Adrenal gland (tissue), 12 donors: ENCODE data around the gene TBCK. TPM values are rescaled to one million over a fixed set of nuclear protein-coding genes. Genes with fewer than 3 reads are reported as not detected.

Experiments used
- DNase-seq, 7 donors: peaks; one replicate each; pipeline ENCODE4 v3.0.0-alpha.2; 2019 to 2020
- H3K27ac ChIP-seq, 5 donors: fragments of 200-600 bp; sonication (generic) in 4 of 5; 1 replicate in 3 of 5; 2 replicates in 2 of 5; pipeline versions ENCODE4 v1.5.1 to v1.8.0; 2016 to 2020; ENCODE audit warnings: mild to moderate bottlenecking in 1 of 5
- H3K27me3 ChIP-seq: fragments of 200-600 bp; 2 replicates; pipeline ENCODE4 v1.8.0; 2021
- H3K36me3 ChIP-seq, 2 donors: fragments of 200-600 bp; replicated peaks in 1 of 2; 1 replicate in 1 of 2; 2 replicates in 1 of 2; pipeline versions ENCODE4 v1.5.1 to v1.8.0; 2018 to 2022
- H3K4me1 ChIP-seq, 2 donors: fragments of 200-600 bp; replicated peaks in 1 of 2; 1 replicate in 1 of 2; 2 replicates in 1 of 2; pipeline versions ENCODE4 v1.5.1 to v1.8.0; 2018 to 2021
- H3K4me3 ChIP-seq, 4 donors: fragments of 200-600 bp; sonication (generic) in 3 of 4; one replicate each; pipeline ENCODE4 v1.5.1; 2016 to 2018
- H3K9me3 ChIP-seq, 3 donors: fragments of 200-600 bp; sonication (generic) in 1 of 3; replicated peaks in 1 of 3; 1 replicate in 2 of 3; 2 replicates in 1 of 3; pipeline versions ENCODE4 v1.5.1 to v1.8.0; 2016 to 2021
- CTCF ChIP-seq, 6 experiments: fragments of 450-650 bp in 4 of 6; fragments of 200-600 bp in 2 of 6; sonication (generic) in 1 of 6; IDR thresholded peaks; 1 replicate in 5 of 6; 2 replicates in 1 of 6; pipeline versions ENCODE4 v1.5.1 to v1.8.0; 2016 to 2021; ENCODE audit warnings: antibody characterized with exemption in 6 of 6, mild to moderate bottlenecking in 2 of 6, moderate library complexity in 1 of 6
- POLR2A ChIP-seq, 2 donors: fragments of 450-650 bp; IDR thresholded peaks; one replicate each; pipeline ENCODE4 v1.6.1; 2017; ENCODE audit warnings: antibody characterized with exemption in 2 of 2, mild to moderate bottlenecking in 2 of 2, moderate library complexity in 1 of 2
- WGBS, 4 donors: extraction: QIAGEN DNeasy Blood & Tissue Kit in 2 of 4; methylation state at CpG; one replicate each; pipeline versions ENCODE4 v1.1.5 to v1.1.7; 2013 to 2017; 5-methylcytosine and 5-hydroxymethylcytosine counted together
- intact Hi-C, 2 donors: fragments of 100-400 bp; cut with DNase I; formaldehyde crosslinking; loops; one replicate each; pipeline versions ENCODE4 v1.14.1 to v1.15.0; 2022 to 2023
- polyA plus RNA-seq, 3 donors: library from polyadenylated mRNA; stranded (reverse); fragments of 200-250 nt in 2 of 3; fragments of 350-450 nt in 1 of 3; fragmentation: Illumina TruSeq in 1 of 3; extraction: RNeasy Lipid Tissue Mini Kit (QIAGEN cat#74804) in 1 of 3; gene quantifications; one replicate each; pipeline ENCODE4 v1.2.3, GENCODE V29; 2013 to 2014
- total RNA-seq, 9 donors: library from RNA; depleted of rRNA in 4 of 9; stranded (reverse); fragments of >200 nt in 4 of 9; fragments of 120-200 nt in 1 of 9; fragmentation: NEBNext Ultra II Directional in 1 of 9; extraction: Animal tissue kit (Norgen Biotek cat#: 25700) in 1 of 9; gene quantifications; one replicate each; pipeline versions ENCODE4 v1.1.0 to v1.2.4, GENCODE V29; 2013 to 2023
- donor health status: healthy with polysubstance abuse.
- donor health status: Bipolar disorder and iron deficiency.
- donor health status: DM: yes; HTN: yes; CAD: no.
- donor health status: DM: no; HTN: no; CAD: no.
- donor health status: DM: no; HTN: no; CAD: no.
- donor health status: DM: yes; HTN: yes; CAD: no.

TBCK gene
- total and polyA plus RNA-seq, 12 donors: 12.6 to 76.3 (median 39.8) TPM

- TF ChIP-seq POLR2A (IDR thresholded peaks at IDR 0.05) (no peak), CTCF (IDR thresholded peaks at IDR 0.05) (no peak)
- intact Hi-C loops: no loop called here
- H3K36me3 ChIP-seq: peaks cover 0 to 14% of the 10 kb centered on the region in 2 donors
- no peak for DNase-seq
- no peak overlapping the region for H3K4me3 ChIP-seq
- WGBS, 4 donors: 71 to 74% (median 72%) methylated on average over 2 of the region's 2 CpGs
- H3K27ac ChIP-seq: no peak overlapping the region
- no peaks in the 10 kb centered on the region for H3K4me1 ChIP-seq
- no peaks in the 10 kb centered on the region for H3K27me3 ChIP-seq
- H3K9me3 ChIP-seq: no peaks in the 10 kb centered on the region
Measured at GRCh38 chr4:106289737-106290136, 26.3 kb downstream of the TBCK start.

- TF ChIP-seq CTCF (IDR thresholded peaks at IDR 0.05) (no peak), POLR2A (IDR thresholded peaks at IDR 0.05) (no peak)
- intact Hi-C loops: no loop called here
- H3K36me3 ChIP-seq: no peaks in the 10 kb centered on the region
Measured at GRCh38 chr4:106287353-106287969, 28.5 kb downstream of the TBCK start.

GRCh38 chr4:106286611-106287010, 29.4 kb downstream of the TBCK start:
- Histone ChIP-seq H3K4me3 (no peak overlapping the region), H3K4me1 (no peaks in the 10 kb centered on the region), H3K36me3 (no peaks in the 10 kb centered on the region), H3K9me3 (no peaks in the 10 kb centered on the region), H3K27ac (no peak overlapping the region), H3K27me3 (no peaks in the 10 kb centered on the region)
- TF ChIP-seq POLR2A (IDR thresholded peaks at IDR 0.05) (no peak), CTCF (IDR thresholded peaks at IDR 0.05) (no peak)
- 84 to 91% (median 89%) methylated on average over 8 of the region's 8 CpGs for WGBS, 4 donors
- intact Hi-C loops: no loop called here
- DNase-seq: no peak

More at GRCh38 chr4:106287353-106287969, 28.5 kb downstream of the TBCK start:
- Histone ChIP-seq H3K9me3 (no peaks in the 10 kb centered on the region), H3K4me1 (no peaks in the 10 kb centered on the region), H3K27ac (no peak overlapping the region), H3K4me3 (no peak overlapping the region), H3K27me3 (no peaks in the 10 kb centered on the region)
- DNase-seq: no peak

- no peaks in the 10 kb centered on the region for H3K36me3 ChIP-seq
- DNase-seq: no peak
- no peak overlapping the region for H3K27ac ChIP-seq
- TF ChIP-seq POLR2A (IDR thresholded peaks at IDR 0.05) (no peak), CTCF (IDR thresholded peaks at IDR 0.05) (no peak)
- no peaks in the 10 kb centered on the region for H3K27me3 ChIP-seq
- intact Hi-C loops: no loop called here
- H3K4me1 ChIP-seq: no peaks in the 10 kb centered on the region
- H3K9me3 ChIP-seq: no peaks in the 10 kb centered on the region
- WGBS, 4 donors: 89 to 95% (median 93%) methylated on average over 3 of the region's 3 CpGs
- H3K4me3 ChIP-seq: no peak overlapping the region
Measured at GRCh38 chr4:106284227-106284626, 31.8 kb downstream of the TBCK start.
